Loucy (cell line): ENCODE measurements around the gene SYNM.

Experiments
- H2AFZ ChIP-seq: fragments of 200-600 bp; sonication (generic); 2 replicates; pipeline ENCODE4 v1.6.0; 2016; ENCODE audit warnings: antibody characterized with exemption, mild to moderate bottlenecking, low read length, moderate library complexity
- H3F3A ChIP-seq: fragments of 200-600 bp; 2 replicates; pipeline ENCODE4 v1.6.0; 2016; ENCODE audit warnings: antibody characterized with exemption, low read depth, mild to moderate bottlenecking
- H3K27me3 ChIP-seq: fragments of 200-600 bp; sonication (generic); 2 replicates; pipeline ENCODE4 v1.6.1; 2014; ENCODE audit warnings: low read length, mild to moderate bottlenecking; ENCODE audit not compliant: insufficient read depth, poor library complexity, severe bottlenecking
- H3K36me3 ChIP-seq: fragments of 200-600 bp; sonication (generic); 2 replicates; pipeline ENCODE4 v1.6.1; 2016; ENCODE audit warnings: low read length; ENCODE audit not compliant: insufficient read depth
- H3K4me1 ChIP-seq: fragments of 200-600 bp; sonication (generic); 2 replicates; pipeline ENCODE4 v1.5.1; 2014; ENCODE audit warnings: low read length, mild to moderate bottlenecking; ENCODE audit not compliant: insufficient read depth, poor library complexity, severe bottlenecking
- H3K4me2 ChIP-seq: fragments of 200-600 bp; sonication (generic); 2 replicates; pipeline ENCODE4 v1.6.0; 2014; ENCODE audit warnings: antibody characterized with exemption, low read length, low read depth, mild to moderate bottlenecking; ENCODE audit not compliant: poor library complexity, severe bottlenecking
- H3K4me3 ChIP-seq: fragments of 200-600 bp; sonication (generic); 2 replicates; pipeline ENCODE4 v1.5.1; 2014; ENCODE audit warnings: low read length, mild to moderate bottlenecking, mixed read lengths; ENCODE audit not compliant: poor library complexity, severe bottlenecking
- H3K79me2 ChIP-seq: fragments of 200-600 bp; sonication (generic); 2 replicates; pipeline ENCODE4 v1.6.1; 2014; ENCODE audit warnings: low read length; ENCODE audit not compliant: insufficient read depth
- H3K9ac ChIP-seq: fragments of 200-600 bp; sonication (generic); 2 replicates; pipeline ENCODE4 v1.6.0; 2014; ENCODE audit warnings: mild to moderate bottlenecking, low read depth, low read length, moderate library complexity; ENCODE audit not compliant: poor library complexity, severe bottlenecking
- H3K9me2 ChIP-seq: fragments of 200-600 bp; sonication (generic); replicated peaks from 2 replicates; pipeline ENCODE4 v1.6.1; 2016; ENCODE audit warnings: low read depth, low read length, mixed read lengths
- H3K9me3 ChIP-seq: fragments of 200-600 bp; sonication (generic); 2 replicates; pipeline ENCODE4 v1.6.1; 2014; ENCODE audit warnings: mild to moderate bottlenecking, antibody characterized with exemption, low read length, low read depth; ENCODE audit not compliant: insufficient read depth
- H4K20me1 ChIP-seq: fragments of 200-600 bp; sonication (generic); 2 replicates; pipeline ENCODE4 v1.6.0; 2014; ENCODE audit warnings: antibody characterized with exemption, low read length, mild to moderate bottlenecking; ENCODE audit not compliant: insufficient read depth, poor library complexity, severe bottlenecking
- CTCF ChIP-seq: fragments of 200-600 bp; sonication (generic); conservative IDR thresholded peaks from 2 replicates; pipeline ENCODE4 v1.5.1; 2014; ENCODE audit warnings: mild to moderate bottlenecking, antibody characterized with exemption, low read length
- EZH2phosphoT487 ChIP-seq: fragments of 200-600 bp; IDR thresholded peaks from 2 replicates; pipeline ENCODE4 v1.6.1; 2018; ENCODE audit warnings: antibody characterized with exemption, mild to moderate bottlenecking, moderate library complexity, borderline replicate concordance

Gene SYNM

GRCh38 chr15:99117111-99117510, 12.2 kb downstream of the SYNM start:
- no peaks in the 10 kb centered on the region for H3K9me2 ChIP-seq
- no peaks in the 10 kb centered on the region for H3K9me3 ChIP-seq
- no peaks in the 10 kb centered on the region for H3F3A ChIP-seq
- H3K4me3 ChIP-seq, result no peak overlapping the region
- H3K27me3 ChIP-seq, result no peaks in the 10 kb centered on the region
- no peak overlapping the region for H3K9ac ChIP-seq
- H3K4me2 ChIP-seq, result no peak overlapping the region
- H3K4me1 ChIP-seq, result no peaks in the 10 kb centered on the region
- H4K20me1 ChIP-seq, result no peaks in the 10 kb centered on the region
- H2AFZ ChIP-seq, result no peak overlapping the region
- no peaks in the 10 kb centered on the region for H3K36me3 ChIP-seq
- TF ChIP-seq EZH2phosphoT487 (no peak), CTCF (no peak)
- H3K79me2 ChIP-seq, result no peaks in the 10 kb centered on the region

GRCh38 chr15:99117563-99118257, 12.8 kb downstream of the SYNM start:
- H3K36me3 ChIP-seq, result no peaks in the 10 kb centered on the region
- H4K20me1 ChIP-seq, result no peaks in the 10 kb centered on the region
- no peaks in the 10 kb centered on the region for H3K79me2 ChIP-seq
- no peaks in the 10 kb centered on the region for H3K9me2 ChIP-seq
- H3K9ac ChIP-seq, result no peak overlapping the region
- TF ChIP-seq EZH2phosphoT487 (no peak), CTCF (no peak)
- H3K4me3 ChIP-seq, result no peak overlapping the region
- no peaks in the 10 kb centered on the region for H3F3A ChIP-seq
- H2AFZ ChIP-seq, result no peak overlapping the region
- no peaks in the 10 kb centered on the region for H3K9me3 ChIP-seq
- H3K4me2 ChIP-seq, result no peak overlapping the region
- H3K27me3 ChIP-seq, result no peaks in the 10 kb centered on the region
- H3K4me1 ChIP-seq, result no peaks in the 10 kb centered on the region

- Histone ChIP-seq H3K9me2 (no peaks in the 10 kb centered on the region), H3K79me2 (no peaks in the 10 kb centered on the region), H3F3A (no peaks in the 10 kb centered on the region), H4K20me1 (no peaks in the 10 kb centered on the region), H3K4me1 (no peaks in the 10 kb centered on the region), H3K4me2 (no peak overlapping the region), H3K9me3 (no peaks in the 10 kb centered on the region), H3K27me3 (no peaks in the 10 kb centered on the region), H3K36me3 (no peaks in the 10 kb centered on the region), H2AFZ (no peak overlapping the region), H3K4me3 (no peak overlapping the region), H3K9ac (no peak overlapping the region)
- TF ChIP-seq EZH2phosphoT487 (no peak), CTCF (no peak)
Measured at GRCh38 chr15:99118258-99118632, 13.4 kb downstream of the SYNM start.
